ENCODE results near the gene CCDC150. TPM values are rescaled to one million over a fixed set of nuclear protein-coding genes. Genes with fewer than 3 reads are reported as not detected.
"Not testable (repeated sequence)": the region's sequence is repeated elsewhere in the genome, so short reads cannot be mapped to it uniquely, and the experiment has no call there.

The CCDC150 gene
- total RNA-seq, 1 donor: 19.7 TPM

DNA sequence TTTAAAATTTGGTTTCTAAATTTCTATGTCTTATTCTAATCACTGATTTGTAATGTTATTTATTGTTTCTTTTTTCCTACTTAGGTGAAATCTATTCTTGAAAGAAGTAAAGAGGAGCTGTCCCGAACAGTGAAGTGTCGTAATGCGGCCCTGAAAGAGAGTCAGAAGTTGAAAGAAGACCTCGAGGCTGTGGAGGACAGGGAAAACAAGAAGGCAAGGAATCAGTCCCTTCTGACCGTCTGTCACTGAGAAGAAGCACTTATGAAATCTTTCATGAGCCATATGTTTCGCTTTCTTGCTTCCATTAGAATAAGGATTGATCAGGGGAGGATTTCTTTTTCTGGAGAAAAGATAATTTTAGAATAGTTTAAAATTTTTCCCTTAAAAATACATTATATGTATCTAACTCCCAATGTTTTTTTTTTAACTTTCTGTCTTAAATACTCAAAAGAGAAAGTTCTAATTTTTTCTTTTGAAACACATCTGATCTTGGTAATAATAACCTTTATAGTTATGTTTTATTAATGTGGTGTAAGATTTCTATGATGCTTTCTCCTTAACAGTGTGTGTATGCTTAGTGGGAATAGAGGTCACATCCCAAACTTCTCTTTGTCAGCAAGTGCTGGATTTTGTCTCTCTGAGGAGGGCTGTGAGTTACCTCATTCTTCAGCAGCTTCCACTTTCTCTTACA is 79.0 kb downstream of the CCDC150 start:
- no peak overlapping the region for H3K4me3 ChIP-seq (ENCODE audit: low read depth, low read length)
- TF ChIP-seq, protein P1, sequence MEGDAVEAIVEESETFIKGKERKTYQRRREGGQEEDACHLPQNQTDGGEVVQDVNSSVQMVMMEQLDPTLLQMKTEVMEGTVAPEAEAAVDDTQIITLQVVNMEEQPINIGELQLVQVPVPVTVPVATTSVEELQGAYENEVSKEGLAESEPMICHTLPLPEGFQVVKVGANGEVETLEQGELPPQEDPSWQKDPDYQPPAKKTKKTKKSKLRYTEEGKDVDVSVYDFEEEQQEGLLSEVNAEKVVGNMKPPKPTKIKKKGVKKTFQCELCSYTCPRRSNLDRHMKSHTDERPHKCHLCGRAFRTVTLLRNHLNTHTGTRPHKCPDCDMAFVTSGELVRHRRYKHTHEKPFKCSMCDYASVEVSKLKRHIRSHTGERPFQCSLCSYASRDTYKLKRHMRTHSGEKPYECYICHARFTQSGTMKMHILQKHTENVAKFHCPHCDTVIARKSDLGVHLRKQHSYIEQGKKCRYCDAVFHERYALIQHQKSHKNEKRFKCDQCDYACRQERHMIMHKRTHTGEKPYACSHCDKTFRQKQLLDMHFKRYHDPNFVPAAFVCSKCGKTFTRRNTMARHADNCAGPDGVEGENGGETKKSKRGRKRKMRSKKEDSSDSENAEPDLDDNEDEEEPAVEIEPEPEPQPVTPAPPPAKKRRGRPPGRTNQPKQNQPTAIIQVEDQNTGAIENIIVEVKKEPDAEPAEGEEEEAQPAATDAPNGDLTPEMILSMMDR (IDR thresholded peaks at IDR 0.05; ENCODE audit: insufficient read depth, low read length): no peak
- DNase-seq (ENCODE audit: low read depth): peak; percentile 21

DNA sequence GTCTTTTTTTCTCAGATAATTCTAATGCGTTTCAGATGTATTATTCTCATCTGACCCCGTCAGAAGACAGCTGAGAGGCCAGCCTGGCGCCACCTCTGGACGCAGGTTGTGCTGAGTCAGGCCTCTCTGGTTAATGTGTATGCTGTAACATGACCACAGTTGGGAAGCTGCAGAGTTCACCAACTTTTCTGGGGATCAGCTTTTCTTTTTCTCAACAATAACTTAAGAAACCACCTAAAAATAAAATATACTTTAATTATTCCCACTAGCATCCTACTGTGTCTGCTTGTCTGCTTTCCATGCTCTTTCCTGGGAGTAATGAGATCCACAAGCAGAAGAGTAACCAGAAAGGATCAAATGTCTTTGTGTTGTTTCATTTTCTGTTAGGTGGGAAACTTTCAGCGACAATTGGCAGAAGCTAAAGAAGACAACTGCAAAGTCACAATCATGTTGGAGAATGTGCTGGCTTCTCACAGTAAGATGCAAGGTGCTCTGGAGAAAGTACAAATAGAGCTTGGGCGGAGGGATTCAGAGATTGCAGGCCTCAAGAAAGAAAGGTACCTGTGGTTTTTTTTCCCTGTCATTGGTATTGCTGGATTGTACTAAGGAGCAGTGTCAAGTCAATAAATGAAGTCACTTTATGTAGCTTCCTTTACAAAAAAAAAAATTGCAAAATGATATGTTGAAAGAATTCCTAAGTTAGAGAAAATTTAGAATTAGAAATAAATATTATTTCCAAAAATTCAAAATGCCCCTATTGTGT is 79.8 kb downstream of the CCDC150 start:
- TF ChIP-seq, protein P1 (IDR thresholded peaks at IDR 0.05; ENCODE audit: insufficient read depth, low read length): peak; percentile 48
- DNase-seq (ENCODE audit: low read depth): peak; percentile 90
- no peak overlapping the region for H3K4me3 ChIP-seq (ENCODE audit: low read depth, low read length)

DNA sequence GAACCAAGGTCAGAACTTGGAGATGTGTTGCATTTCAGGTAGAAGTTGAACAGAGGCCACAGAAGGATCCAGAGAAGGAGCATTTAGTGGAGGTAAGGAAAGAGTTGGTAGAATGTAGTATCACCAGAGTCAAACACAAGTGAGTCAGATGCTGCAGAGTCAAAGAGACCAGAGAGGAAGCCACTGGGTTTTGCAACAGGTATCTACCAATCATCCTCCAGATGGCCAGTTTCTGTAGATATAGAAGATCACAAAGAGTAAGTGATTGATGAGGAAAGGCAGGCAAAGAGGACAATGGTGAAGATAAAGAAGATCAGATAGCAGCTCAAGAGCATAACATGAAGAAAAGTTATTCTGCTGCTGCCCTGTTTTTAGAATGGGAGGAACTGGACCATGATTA is 84.1 kb downstream of the CCDC150 start:
- no peak overlapping the region for H3K4me3 ChIP-seq (ENCODE audit: low read depth, low read length)
- TF ChIP-seq, protein P1 (IDR thresholded peaks at IDR 0.05; ENCODE audit: insufficient read depth, low read length): no peak
- no peak for DNase-seq (ENCODE audit: low read depth)

- peak; percentile 49 for DNase-seq (ENCODE audit: low read depth)
- TF ChIP-seq, protein P1 (IDR thresholded peaks at IDR 0.05; ENCODE audit: insufficient read depth, low read length): no peak
- no peak overlapping the region for H3K4me3 ChIP-seq (ENCODE audit: low read depth, low read length)
Observed at GRCh38 chr2:196725218-196725617, 85.7 kb downstream of the CCDC150 start.

- DNase-seq (ENCODE audit: low read depth): no peak
- no peak overlapping the region for H3K4me3 ChIP-seq (ENCODE audit: low read depth, low read length)
- TF ChIP-seq, protein P1 (IDR thresholded peaks at IDR 0.05; ENCODE audit: insufficient read depth, low read length): no peak
Observed at GRCh38 chr2:196725882-196726281, 86.4 kb downstream of the CCDC150 start.

GRCh38 chr2:196729418-196729817 is 89.9 kb downstream of the CCDC150 start:
- DNase-seq (ENCODE audit: low read depth): no peak
- TF ChIP-seq, protein P1 (IDR thresholded peaks at IDR 0.05; ENCODE audit: insufficient read depth, low read length): no peak
- no peak overlapping the region for H3K4me3 ChIP-seq (ENCODE audit: low read depth, low read length)

DNA sequence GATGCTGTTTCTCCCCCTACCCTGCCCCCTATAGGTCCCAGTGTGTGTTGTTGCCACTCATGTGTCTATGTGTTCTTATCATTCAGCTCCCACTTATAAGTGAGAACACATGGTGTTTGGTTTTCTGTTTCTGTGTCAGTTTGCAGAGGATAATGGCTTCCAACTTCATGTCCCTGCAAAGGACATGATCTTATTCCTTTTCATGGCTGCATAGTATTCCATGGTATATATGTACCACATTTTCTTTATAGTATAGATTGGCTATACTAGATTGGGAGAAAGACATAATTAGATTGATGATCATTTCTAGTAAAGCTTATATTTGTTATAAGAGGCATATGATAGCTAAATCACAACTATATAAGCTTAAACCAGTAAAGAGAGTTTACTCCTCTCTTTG is 97.1 kb downstream of the CCDC150 start:
- not testable (repeated sequence) for H3K4me3 ChIP-seq (ENCODE audit: low read depth, low read length); DNase-seq (ENCODE audit: low read depth)

Measured in fibroblast of the aortic adventitia (primary cell).